Right renal pelvis (tissue), 4 donors: ENCODE data around the gene TBC1D5. TPM values are rescaled to one million over a fixed set of nuclear protein-coding genes. Genes with fewer than 3 reads are reported as not detected.
"Not testable (repeated sequence)": the region's sequence is repeated elsewhere in the genome, so short reads cannot be mapped to it uniquely, and the experiment has no call there.

Source experiments
- DNase-seq, 4 donors: peaks; one replicate each; pipeline ENCODE4 v3.0.0-alpha.2; 2013; ENCODE audit warnings: low read depth in 4 of 4, low spot score in 3 of 4, missing footprints in 1 of 4
- polyA plus RNA-seq, 4 donors: library from polyadenylated mRNA; unstranded; fragments of 120-200 nt; gene quantifications; one replicate each; pipeline ENCODE4 v1.2.1, GENCODE V29; 2013; ENCODE audit not compliant: insufficient read length in 4 of 4

TBC1D5 gene
- polyA plus RNA-seq, 4 donors, result 48.3 to 58.3 (median 55.9) TPM

DNA sequence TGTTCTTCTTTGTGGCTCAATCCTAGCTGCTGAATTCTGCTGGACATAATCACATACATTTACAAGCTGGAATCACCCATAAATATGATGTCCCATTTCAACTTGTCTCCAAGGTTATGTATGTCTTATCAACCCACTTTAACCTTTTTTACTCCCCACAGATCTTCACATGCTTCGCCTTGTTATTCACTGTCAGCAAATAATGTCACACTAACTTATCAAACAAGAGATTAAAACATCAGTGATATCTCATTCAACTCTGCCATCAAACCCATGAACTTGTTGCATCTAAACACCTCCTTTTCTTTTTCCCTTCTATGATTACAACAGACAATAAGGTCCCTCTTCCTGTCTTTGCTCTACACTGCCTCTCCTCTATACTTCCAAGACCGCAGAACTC, 240.7 kb downstream of the TBC1D5 start:
- DNase-seq, result no peak

DNA sequence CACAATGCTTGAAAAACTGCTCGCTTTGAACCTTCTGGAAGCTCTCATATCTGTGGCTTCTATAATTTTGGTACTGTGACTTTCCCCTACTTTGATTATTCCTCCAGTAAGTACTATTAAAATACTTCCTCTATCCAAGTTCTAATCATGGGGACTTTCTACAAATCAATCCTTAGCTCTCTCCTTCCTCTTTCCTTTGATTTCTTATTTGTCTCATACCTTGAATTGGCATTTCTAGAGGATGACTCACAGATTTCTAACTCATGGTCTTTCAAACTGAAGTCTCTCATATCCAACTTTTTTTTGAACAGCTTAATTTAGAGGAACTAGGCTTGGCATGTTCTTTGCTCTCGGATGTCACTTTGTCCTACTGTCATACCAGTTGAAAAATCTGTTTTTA, 241.8 kb downstream of the TBC1D5 start:
- no peak for DNase-seq

GRCh38 chr3:17494117-17494809, 248.2 kb downstream of the TBC1D5 start:
- no peak for DNase-seq

- DNase-seq, result no peak
Measured at GRCh38 chr3:17491601-17492000, 250.8 kb downstream of the TBC1D5 start.

- not testable (repeated sequence) for DNase-seq
Measured at GRCh38 chr3:17491190-17491589, 251.2 kb downstream of the TBC1D5 start.

DNA sequence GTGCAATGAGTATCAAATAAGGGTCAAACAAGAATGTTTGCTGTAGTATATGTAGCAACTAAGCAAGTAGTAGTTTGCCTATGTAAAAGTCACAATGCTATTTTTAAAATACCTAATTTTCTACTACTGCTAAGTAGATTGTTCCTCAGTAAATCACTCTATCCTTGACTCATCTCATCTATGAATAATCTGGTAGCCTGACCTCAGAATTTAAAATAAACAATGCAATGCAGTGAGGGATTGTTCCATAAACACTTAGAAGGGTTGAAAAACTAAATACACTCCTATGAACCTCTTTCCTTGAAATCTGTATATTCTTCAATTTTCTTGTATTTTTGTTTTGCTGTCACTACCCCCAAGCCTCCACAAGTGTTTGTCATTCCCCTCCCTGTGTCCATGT, 253.3 kb downstream of the TBC1D5 start:
- DNase-seq, result no peak

DNA sequence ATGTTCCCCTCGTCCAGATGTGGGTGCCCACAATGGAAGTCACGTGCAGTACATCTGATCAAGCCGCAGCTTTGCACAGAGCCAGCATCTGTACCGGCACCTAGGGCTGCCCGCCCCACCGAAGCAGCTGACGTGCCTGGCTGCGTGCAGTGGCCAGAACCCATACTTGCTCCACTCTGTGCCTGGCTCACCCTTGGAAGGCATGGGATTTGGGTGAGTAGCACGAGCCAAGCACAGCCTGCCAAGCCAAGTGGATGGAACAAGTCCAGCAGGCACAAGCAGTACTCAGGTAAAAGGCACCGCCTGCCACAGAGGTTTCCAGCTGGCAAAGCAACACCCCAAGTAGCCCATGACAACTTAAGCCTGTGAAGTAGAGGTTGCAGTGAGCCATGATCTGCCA, 261.3 kb downstream of the TBC1D5 start:
- DNase-seq, result no peak

DNA sequence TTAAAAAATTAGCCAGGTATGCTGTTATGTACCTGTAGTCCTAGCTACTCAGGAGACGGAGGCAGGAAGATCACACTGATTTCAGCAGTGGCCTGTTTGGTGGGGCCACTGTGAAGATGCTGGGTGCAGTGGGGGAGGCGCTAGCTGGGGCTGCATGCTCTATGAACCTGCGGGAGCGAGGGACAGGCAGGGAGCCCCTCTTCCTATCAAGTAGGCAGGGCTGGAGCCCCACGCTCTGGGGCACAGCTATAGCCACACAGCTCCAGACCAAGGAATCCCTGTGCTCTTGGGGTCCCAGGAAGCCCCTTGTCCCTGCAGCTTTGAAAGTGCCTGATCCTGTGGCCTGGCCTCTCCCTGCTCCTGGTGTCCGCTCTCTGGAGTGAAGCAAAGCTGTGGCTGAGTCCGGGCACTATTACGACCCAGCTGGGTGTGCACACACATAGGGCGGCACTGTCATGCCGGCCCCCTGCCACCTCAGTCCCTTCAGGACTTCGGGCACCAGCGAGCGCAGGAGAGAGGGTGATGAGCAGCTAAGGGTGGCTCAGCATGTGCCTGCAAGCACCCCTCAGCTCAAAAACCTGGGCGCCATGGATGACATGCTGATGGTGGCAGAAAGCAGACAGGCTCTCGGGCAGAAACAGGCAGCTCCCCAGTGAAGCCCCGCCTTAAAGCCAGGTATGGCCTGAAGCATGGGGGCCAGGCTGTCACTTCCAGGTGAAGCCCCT, 262.6 kb downstream of the TBC1D5 start:
- DNase-seq, result no peak

- DNase-seq, result no peak
Measured at GRCh38 chr3:17478673-17479072, 263.8 kb downstream of the TBC1D5 start.

DNA sequence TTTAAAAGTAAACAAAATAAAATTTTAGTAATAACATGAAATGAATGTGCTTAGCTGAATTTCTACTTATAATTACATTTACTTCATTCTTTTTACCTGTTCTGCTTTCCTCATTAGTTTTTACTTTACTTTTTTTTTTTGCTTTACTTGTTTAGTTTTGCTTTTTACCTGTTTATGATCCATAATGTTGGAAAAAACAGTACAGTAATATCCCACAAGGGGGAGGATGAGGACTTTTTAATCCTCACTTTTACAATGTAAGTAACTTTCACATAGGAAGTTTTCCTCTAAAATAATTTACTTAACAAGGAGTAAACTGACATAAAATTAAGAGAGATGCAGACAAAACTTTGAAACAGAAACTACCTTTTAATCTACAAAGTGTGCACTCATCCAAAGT, 268.7 kb downstream of the TBC1D5 start:
- DNase-seq, result no peak

DNA sequence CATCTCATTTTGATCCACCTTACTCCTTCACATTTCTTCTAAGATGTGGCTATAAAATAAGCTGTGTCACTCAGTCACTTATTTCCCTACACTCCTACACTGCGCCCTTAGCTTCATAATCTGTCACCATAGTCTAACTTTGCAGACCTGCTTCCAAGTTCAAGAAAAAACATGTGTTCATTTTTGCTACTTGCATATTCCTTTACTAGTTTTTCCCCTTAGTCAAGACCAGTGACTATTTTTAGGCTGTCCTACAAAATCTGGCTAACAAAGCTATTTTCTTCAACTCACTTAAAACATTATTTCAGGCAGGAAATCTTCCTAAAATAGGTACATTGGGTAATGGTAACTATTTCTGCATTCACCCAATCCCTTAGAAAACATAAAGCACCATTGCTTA, 272.5 kb downstream of the TBC1D5 start:
- no peak for DNase-seq

GRCh38 chr3:17469520-17469919, 272.9 kb downstream of the TBC1D5 start:
- DNase-seq, result no peak

- DNase-seq, result no peak
Measured at GRCh38 chr3:17466028-17466427, 276.4 kb downstream of the TBC1D5 start.

DNA sequence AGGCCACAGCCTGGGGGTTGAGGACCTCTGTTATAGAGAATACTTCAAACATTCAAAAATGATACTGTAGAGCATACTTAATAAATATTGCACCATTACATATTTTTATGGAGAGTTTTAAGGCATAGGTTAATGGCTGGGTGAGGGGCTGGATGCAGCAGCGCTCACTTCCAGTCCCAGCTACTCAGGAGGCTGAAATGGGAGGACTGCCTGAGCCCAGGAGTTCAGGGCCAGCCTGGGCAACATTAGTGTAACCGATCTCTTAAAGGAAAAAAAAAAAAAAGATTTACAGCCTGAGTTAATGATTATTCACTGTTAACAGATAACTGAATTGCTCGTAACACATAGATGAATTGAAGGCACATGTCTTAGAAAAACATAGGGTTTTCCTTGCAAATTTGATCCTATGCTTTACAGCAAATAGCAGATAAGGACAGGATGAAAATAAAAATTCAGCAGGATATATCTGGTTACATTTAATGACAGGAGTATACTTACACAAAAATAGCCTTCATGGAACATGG, 282.9 kb downstream of the TBC1D5 start:
- DNase-seq, result no peak

- DNase-seq, result no peak
Measured at GRCh38 chr3:17456650-17457049, 285.8 kb downstream of the TBC1D5 start.

- no peak for DNase-seq
Measured at GRCh38 chr3:17456046-17456445, 286.4 kb downstream of the TBC1D5 start.

DNA sequence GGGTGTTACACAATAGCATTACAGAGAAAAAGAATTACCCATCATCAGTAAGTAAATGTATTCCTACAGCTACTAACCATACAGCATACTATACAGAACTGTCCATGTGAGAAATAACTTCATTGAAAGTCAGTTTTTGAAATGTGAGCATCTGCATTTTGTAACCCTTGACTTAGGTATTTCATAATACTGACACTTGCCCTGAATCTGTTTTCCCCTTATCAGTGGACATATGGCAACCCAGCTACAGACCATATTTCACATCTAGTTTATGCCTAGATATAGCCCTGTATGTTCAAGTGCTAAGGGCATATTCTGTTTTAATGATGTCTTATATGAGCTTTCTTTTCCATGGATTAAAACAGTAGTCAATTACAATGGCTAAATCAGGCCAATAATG, 297.6 kb downstream of the TBC1D5 start:
- DNase-seq, result no peak

DNA sequence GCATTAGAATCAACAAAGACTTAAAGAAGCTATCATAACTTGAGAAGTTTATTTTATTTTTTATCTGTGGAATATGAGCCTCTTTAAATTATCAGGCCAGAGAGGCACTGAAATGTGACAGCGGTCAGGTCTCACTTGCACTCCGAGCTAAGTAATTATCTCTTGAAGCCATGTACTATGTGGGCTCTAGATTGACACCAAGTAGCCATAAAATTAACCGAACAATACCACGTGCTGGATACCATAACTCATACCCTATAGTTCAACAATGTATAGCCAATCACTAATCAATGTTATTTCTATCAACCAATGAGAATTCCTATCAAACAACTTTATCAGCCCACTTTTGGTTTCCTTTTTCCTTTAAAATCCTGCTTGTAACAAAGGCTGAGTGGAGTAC, 299.3 kb downstream of the TBC1D5 start:
- no peak for DNase-seq

DNA sequence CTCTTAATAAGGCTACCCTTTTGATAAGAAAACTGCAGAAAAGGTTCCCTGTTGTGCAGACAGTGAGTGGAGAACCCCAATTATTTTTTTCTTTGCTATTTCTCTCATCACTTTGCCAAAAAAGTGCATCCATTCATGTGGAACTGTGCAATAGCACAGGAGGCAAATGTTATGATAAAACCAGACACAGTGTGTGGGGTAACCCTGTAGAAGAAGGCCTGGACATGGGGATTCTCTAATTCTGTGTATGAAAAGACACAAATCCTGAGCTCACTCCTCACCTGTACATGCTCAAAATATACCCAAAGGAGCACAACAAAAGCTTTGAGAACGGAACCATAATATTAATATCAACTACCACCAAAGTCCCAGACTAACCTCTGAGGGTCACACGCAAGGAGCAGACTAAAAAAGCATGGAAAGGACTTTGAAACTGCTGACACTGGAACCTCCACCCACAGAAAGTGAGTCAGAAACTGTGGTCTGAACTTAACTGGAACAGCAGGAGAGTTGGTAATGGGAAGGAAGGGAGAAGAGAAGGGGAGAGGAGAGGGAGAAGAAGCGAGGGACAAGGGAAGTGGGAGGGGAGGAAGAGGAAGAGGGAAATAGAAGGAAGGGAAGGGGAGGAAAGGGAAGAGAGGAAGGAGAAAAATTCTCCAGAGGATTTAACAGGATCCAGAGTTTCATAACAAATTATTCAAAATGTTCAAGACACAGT, 299.9 kb downstream of the TBC1D5 start:
- no peak for DNase-seq

GRCh38 chr3:17433876-17434275, 308.6 kb downstream of the TBC1D5 start:
- DNase-seq, result no peak

DNA sequence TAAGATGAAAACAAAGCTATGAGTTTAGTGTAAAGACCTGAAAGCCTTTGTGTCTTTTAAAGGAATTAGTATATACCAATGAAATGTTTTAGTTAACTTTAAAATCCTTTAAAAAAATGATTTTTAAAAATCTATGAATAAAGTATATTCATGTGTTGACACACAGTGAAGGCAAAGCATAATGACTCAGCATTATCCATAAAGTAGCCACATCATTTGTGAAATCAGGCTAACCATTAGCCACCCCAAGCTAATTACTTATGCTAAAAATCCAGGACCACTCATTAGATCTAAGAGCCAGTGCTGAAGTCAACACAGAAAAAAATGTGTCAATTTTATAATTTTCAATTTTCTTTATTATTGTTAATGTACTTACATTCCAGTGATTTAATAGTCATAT, 310.2 kb downstream of the TBC1D5 start:
- no peak for DNase-seq
